K562 (cell line): ENCODE results near the gene NRN1L. TPM values are rescaled to one million over a fixed set of nuclear protein-coding genes. Genes with fewer than 3 reads are reported as not detected.
A peak's percentile ranks its signal among the peaks of the same experiment; 100 is the strongest.

Source experiments
- C11orf30 ChIP-seq: fragments of 450-650 bp; IDR thresholded peaks from 2 replicates; pipeline ENCODE4 v1.6.1; 2016; ENCODE audit warnings: low read depth, mild to moderate bottlenecking
- ESRRB ChIP-seq: fragments of 250-450 bp; sonication (Bioruptor Pico); IDR thresholded peaks from 2 replicates; pipeline ENCODE4 v1.5.0; 2020; ENCODE audit warnings: mild to moderate bottlenecking, moderate library complexity, borderline replicate concordance
- FOSL1 ChIP-seq: fragments of 200-800 bp; sonication (Bioruptor generic); conservative IDR thresholded peaks from 2 replicates; pipeline ENCODE4 v1.6.1; 2016; ENCODE audit warnings: missing genetic modification characterization, missing compliant biosample characterization
- GATAD2A ChIP-seq: fragments of 450-650 bp; IDR thresholded peaks from 2 replicates; pipeline ENCODE4 v1.6.1; 2017
- HMBOX1 ChIP-seq: sonication (generic); IDR thresholded peaks from 2 replicates; pipeline ENCODE4 v1.6.1; 2016
- NCOA1 ChIP-seq: fragments of 450-650 bp; IDR thresholded peaks from 2 replicates; pipeline ENCODE4 v1.6.1; 2016; ENCODE audit warnings: low read depth
- PKNOX1 ChIP-seq: fragments of 450-650 bp; IDR thresholded peaks from 2 replicates; pipeline ENCODE4 v1.6.1; 2016
- POLR2AphosphoS2 ChIP-seq: IDR thresholded peaks from 2 replicates; pipeline ENCODE4 v1.6.1; 2012; ENCODE audit warnings: low read length, improper control_type of control experiment
- SIN3B ChIP-seq: fragments of 450-650 bp; IDR thresholded peaks from 2 replicates; pipeline ENCODE4 v1.6.1; 2017; ENCODE audit warnings: low read depth, mild to moderate bottlenecking, moderate library complexity
- TBL1XR1 ChIP-seq, 2 experiments: IDR thresholded peaks; 2 replicates each; pipeline ENCODE4 v1.6.1; 2012; ENCODE audit warnings: improper control_type of control experiment in 2 of 2, low read length in 2 of 2, mild to moderate bottlenecking in 1 of 2
- TCFL5 ChIP-seq: fragments of 250-450 bp; sonication (Bioruptor Pico); conservative IDR thresholded peaks from 2 replicates; pipeline ENCODE4 v1.6.1; 2021; ENCODE audit warnings: mild to moderate bottlenecking, moderate library complexity, matching md5 sums
- YY1 ChIP-seq, 3 experiments: IDR thresholded peaks; 2 replicates each; pipeline ENCODE4 v1.6.1; 2011; ENCODE audit warnings: low read length in 2 of 3, mild to moderate bottlenecking in 2 of 3, moderate library complexity in 2 of 3, borderline replicate concordance in 1 of 3, control low read depth in 1 of 3, low read depth in 1 of 3; ENCODE audit not compliant: insufficient read depth in 3 of 3, insufficient replicate concordance in 2 of 3, control insufficient read depth in 1 of 3, insufficient read length in 1 of 3; ENCODE audit errors: extremely low read depth in 1 of 3
- ZMIZ1 ChIP-seq, 2 experiments: fragments of 150-350 bp in 1 of 2; IDR thresholded peaks; 2 replicates each; pipeline ENCODE4 v1.6.1; 2012 to 2016; ENCODE audit warnings: low read depth in 2 of 2, low read length in 2 of 2, mild to moderate bottlenecking in 1 of 2, moderate library complexity in 1 of 2
- ZNF311 ChIP-seq: fragments of 250-450 bp; sonication (Bioruptor Pico); IDR thresholded peaks from 2 replicates; pipeline ENCODE4 v1.4.0; 2020; ENCODE audit warnings: mild to moderate bottlenecking, moderate library complexity
- polyA plus RNA-seq, 8 experiments: library from polyadenylated mRNA; depleted of rRNA in 4 of 8; stranded (reverse) in 5 of 8; unstranded in 3 of 8; fragments of >200 nt; fragmentation: Nextera tagmentation in 2 of 8; fragmentation: Illumina TruSeq in 1 of 8; extraction: Ambion mirVana in 2 of 8; extraction: Trizol in 1 of 8; gene quantifications; 2 replicates each; pipeline versions ENCODE4 v1.2.1 to v1.2.3, GENCODE V29; 2011 to 2014; ENCODE audit warnings: inconsistent platforms in 1 of 8, missing spikeins in 1 of 8
- total RNA-seq, 7 experiments: library from RNA; depleted of rRNA in 6 of 7; stranded (reverse); fragments of >200 nt in 6 of 7; fragmentation: Illumina TruSeq in 2 of 7; extraction: Trizol in 2 of 7; gene quantifications; 2 replicates each; pipeline versions ENCODE4 v1.2.1 to v1.2.3, GENCODE V29; 2011 to 2021; ENCODE audit warnings: low replicate concordance in 1 of 7

The NRN1L gene
- total and polyA plus RNA-seq, 9 of the 15 experiments (the other 6 are each of a cell fraction or from before 2014, with no cell fraction given) = 0.22 to 0.86 (median 0.61) TPM; not detected in 5

GRCh38 chr16:67860589-67861398 is 23.9 kb upstream of the NRN1L start (continued):
- TF ChIP-seq PKNOX1 (no peak), FOSL1 (tag) (peak; percentile 80), ZNF311 (CRISPR knock-in tag) (no peak), YY1 (IDR thresholded peaks at IDR 0.05; ENCODE audit: borderline replicate concordance in 1 of 3, control insufficient read depth in 1 of 3, extremely low read depth in 1 of 3, insufficient read depth in 3 of 3, insufficient read length in 1 of 3, insufficient replicate concordance in 2 of 3, low read depth in 1 of 3, low read length in 2 of 3) (no peak), SIN3B (no peak), GATAD2A (no peak), NCOA1 (no peak), ZMIZ1 (IDR thresholded peaks at IDR 0.05; ENCODE audit: low read depth in 2 of 2, low read length in 2 of 2) (no peak), POLR2AphosphoS2 (no peak), HMBOX1 (peak; percentile 92), TBL1XR1 (IDR thresholded peaks at IDR 0.05; ENCODE audit: low read length in 2 of 2) (no peak), C11orf30 (no peak), ESRRB (CRISPR knock-in tag) (no peak), TCFL5 (no peak)
- TF ChIP-seq, all 486 proteins: peak for 4
